Kidney (tissue), 14 donors: Measurements from ENCODE around the gene WNT6. TPM values are rescaled to one million over a fixed set of nuclear protein-coding genes. Genes with fewer than 3 reads are reported as not detected.

ENCODE experiments used
- DNase-seq, 5 donors: peaks; one replicate each; pipeline ENCODE4 v3.0.0-alpha.2; 2013 to 2020
- FAIRE-seq: peaks from 2 replicates; lab custom pipeline; 2012; peaks lifted over from hg19 to GRCh38; lab: Jason Lieb, UNC
- H3K27ac ChIP-seq, 2 donors: one replicate each; pipeline ENCODE4 v1.7.0; 2013; ENCODE audit warnings: low read depth in 2 of 2, low read length in 2 of 2, inconsistent platforms in 1 of 2
- H3K27me3 ChIP-seq: one replicate; pipeline ENCODE4 v1.7.1; 2013; ENCODE audit warnings: low read length, inconsistent platforms; ENCODE audit not compliant: control insufficient read depth, insufficient read depth
- H3K36me3 ChIP-seq, 3 donors: one replicate each; pipeline versions ENCODE4 v1.7.0 to v1.7.1; 2013; ENCODE audit warnings: low read length in 3 of 3, control low read depth in 1 of 3, inconsistent platforms in 1 of 3; ENCODE audit not compliant: insufficient read depth in 3 of 3, control insufficient read depth in 2 of 3
- H3K4me1 ChIP-seq, 3 donors: one replicate each; pipeline versions ENCODE4 v1.7.0 to v1.7.1; 2013; ENCODE audit warnings: low read length in 3 of 3, inconsistent platforms in 1 of 3, low read depth in 1 of 3; ENCODE audit not compliant: control insufficient read depth in 2 of 3, insufficient read depth in 2 of 3
- H3K4me3 ChIP-seq, 3 donors: one replicate each; pipeline versions ENCODE4 v1.7.0 to v1.8.1; 2013; ENCODE audit warnings: low read length in 3 of 3, control low read depth in 1 of 3, inconsistent platforms in 1 of 3
- H3K9ac ChIP-seq, 3 donors: one replicate each; pipeline versions ENCODE4 v1.7.0 to v1.7.1; 2013; ENCODE audit warnings: low read length in 3 of 3, control low read depth in 1 of 3, inconsistent platforms in 1 of 3
- H3K9me3 ChIP-seq, 3 donors: one replicate each; pipeline versions ENCODE4 v1.7.0 to v1.7.1; 2013; ENCODE audit warnings: low read length in 3 of 3, control low read depth in 1 of 3, inconsistent platforms in 1 of 3; ENCODE audit not compliant: control insufficient read depth in 2 of 3, insufficient read depth in 1 of 3
- CTCF ChIP-seq: IDR thresholded peaks from 3 replicates; pipeline ENCODE4 v1.5.1; 2012; ENCODE audit warnings: mild to moderate bottlenecking, moderate library complexity, borderline replicate concordance; ENCODE audit not compliant: insufficient read depth; ENCODE audit errors: extremely low read depth
- intact Hi-C: fragments of 100-400 bp; cut with DNase I; formaldehyde crosslinking; loops from one replicate; pipeline ENCODE4 v1.11.1; 2022
- polyA plus RNA-seq: library from polyadenylated mRNA; stranded (reverse); fragments of 350-450 nt; fragmentation: Illumina TruSeq; extraction: RNeasy Lipid Tissue Mini Kit (QIAGEN cat#74804); gene quantifications from one replicate; pipeline ENCODE4 v1.2.3, GENCODE V29; 2014; ENCODE audit warnings: low read depth, low replicate concordance; ENCODE audit not compliant: insufficient read depth
- total RNA-seq: library from RNA; stranded (reverse); fragmentation: NEBNext Ultra II Directional; extraction: Animal tissue kit (Norgen Biotek cat#: 25700); gene quantifications from one replicate; pipeline ENCODE4 v1.2.1, GENCODE V29; 2021
- donor health status: control.
- donor health status: control.
- donor health status: control.
- donor health status: control.
- donor health status: control.
- donor health status: DM: yes; HTN: yes; CAD: no.
- donor health status: Normal renal cell carcinoma (clear cell type).

The WNT6 gene
- total and polyA plus RNA-seq, 2 donors from 2014 or later: 0.57 to 0.75 TPM

DNA sequence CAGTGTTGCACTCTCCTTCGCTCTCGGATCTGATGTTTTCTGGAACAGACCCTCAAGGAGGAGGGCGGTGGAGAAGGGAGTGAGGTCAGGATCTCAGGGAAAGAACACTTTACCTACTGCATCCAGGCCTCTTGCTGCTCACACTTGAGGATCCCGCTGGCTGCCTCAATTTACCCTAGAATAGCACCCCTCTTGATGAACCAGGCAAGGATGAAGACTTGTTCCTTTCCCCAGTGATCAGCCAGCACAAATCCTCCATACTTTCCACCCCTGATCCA is 35.2 kb downstream of the WNT6 start:
- Histone ChIP-seq H3K9ac (no peak overlapping the region), H3K27me3 (peaks cover 25% of the 10 kb centered on the region), H3K27ac (no peak overlapping the region), H3K9me3 (no peaks in the 10 kb centered on the region), H3K4me3 (no peak overlapping the region), H3K36me3 (no peaks in the 10 kb centered on the region), H3K4me1 (peaks cover 0 to 14% (median 0%) of the 10 kb centered on the region in 3 donors)
- DNase-seq (no peak), FAIRE-seq (no peak)
- intact Hi-C loops: no loop called here
- TF ChIP-seq CTCF: no peak

DNA sequence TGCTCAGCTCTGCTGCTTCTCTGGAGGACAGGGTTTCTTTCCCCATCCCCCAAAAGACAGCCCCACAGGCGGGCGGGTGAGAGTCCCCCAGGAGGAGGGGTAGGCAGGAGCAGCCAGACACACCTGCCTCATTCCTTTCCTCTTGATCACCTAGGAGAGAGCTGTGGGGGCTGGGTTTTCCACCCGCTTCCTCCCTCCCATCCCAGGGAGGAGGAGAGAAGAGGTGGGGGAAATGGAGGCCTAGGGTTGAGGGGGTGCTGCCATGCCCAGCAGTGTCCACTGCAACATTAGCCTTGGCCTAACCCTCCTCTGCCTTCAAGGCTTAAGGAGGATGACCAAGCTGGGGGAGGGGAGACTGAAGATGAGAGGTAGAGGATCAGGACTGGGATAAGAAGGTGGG is 35.7 kb downstream of the WNT6 start:
- Histone ChIP-seq H3K4me3 (no peak overlapping the region), H3K9ac (no peak overlapping the region), H3K9me3 (no peaks in the 10 kb centered on the region), H3K27ac (no peak overlapping the region), H3K36me3 (no peaks in the 10 kb centered on the region), H3K27me3 (peaks cover 26% of the 10 kb centered on the region), H3K4me1 (peaks cover 0 to 14% (median 0%) of the 10 kb centered on the region in 3 donors)
- intact Hi-C loops: no loop called here
- no peak for FAIRE-seq
- no peak for TF ChIP-seq CTCF
- DNase-seq: peak in 2 of 5 donors; percentile 50 to 87

- Histone ChIP-seq H3K4me1 (peaks cover 0 to 14% (median 0%) of the 10 kb centered on the region in 3 donors), H3K27me3 (peaks cover 30% of the 10 kb centered on the region), H3K4me3 (no peak overlapping the region), H3K9ac (no peak overlapping the region), H3K9me3 (no peaks in the 10 kb centered on the region), H3K27ac (no peak overlapping the region), H3K36me3 (no peaks in the 10 kb centered on the region)
- FAIRE-seq (no peak), DNase-seq (peak in 1 of 5 donors; percentile 53)
- no peak for TF ChIP-seq CTCF
- intact Hi-C loops: no loop called here
Observed at GRCh38 chr2:218895759-218896500, 36.3 kb downstream of the WNT6 start.
